ENCODE measurements around the gene SMIM10. TPM values are rescaled to one million over a fixed set of nuclear protein-coding genes. Genes with fewer than 3 reads are reported as not detected.
"Not testable (repeated sequence)": the region's sequence is repeated elsewhere in the genome, so short reads cannot be mapped to it uniquely, and the experiment has no call there.

Gene SMIM10
- total RNA-seq, 4 donors from 2014 or later = 8.9 to 12.9 (median 11.6) TPM

DNA sequence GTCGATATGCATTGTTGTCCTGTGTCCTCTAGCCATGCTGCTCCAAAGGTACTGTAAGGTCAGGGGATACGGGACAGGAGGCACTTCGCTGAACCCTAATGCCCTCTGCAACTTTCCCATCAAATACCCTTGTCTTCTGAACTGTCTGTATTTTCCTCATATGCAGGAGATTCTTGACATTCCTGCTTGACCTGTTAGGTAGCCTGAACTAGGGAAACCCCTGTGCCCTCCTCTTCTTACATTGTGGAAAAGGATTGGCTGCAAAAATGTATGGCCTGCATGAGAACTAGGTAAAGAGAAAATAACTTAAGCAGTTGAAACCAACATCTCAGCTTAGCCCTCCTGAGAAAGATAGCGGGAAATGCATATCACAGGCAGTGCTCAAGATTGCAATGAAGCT is 20.1 kb downstream of the SMIM10 start:
- Histone ChIP-seq H3K4me1 (no peaks in the 10 kb centered on the region), H3K36me3 (no peaks in the 10 kb centered on the region), H3K27ac (replicated peaks in 1 of 4) (no peak overlapping the region), H3K27me3 (no peaks in the 10 kb centered on the region), H3K9me3 (no peaks in the 10 kb centered on the region), H3K4me3 (no peak overlapping the region)
- no peak for DNase-seq (ENCODE audit: extremely low spot score)
- 61% methylated on average over 4 of the region's 4 CpGs for WGBS
- intact Hi-C loops (cut with DNase I) = no loop called here
- TF ChIP-seq POLR2A (IDR thresholded peaks at IDR 0.05; ENCODE audit: low read depth) (no peak), POLR2AphosphoS5 (IDR thresholded peaks at IDR 0.05) (no peak), EP300 (IDR thresholded peaks at IDR 0.05) (no peak)
- TF ChIP-seq, protein P1, sequence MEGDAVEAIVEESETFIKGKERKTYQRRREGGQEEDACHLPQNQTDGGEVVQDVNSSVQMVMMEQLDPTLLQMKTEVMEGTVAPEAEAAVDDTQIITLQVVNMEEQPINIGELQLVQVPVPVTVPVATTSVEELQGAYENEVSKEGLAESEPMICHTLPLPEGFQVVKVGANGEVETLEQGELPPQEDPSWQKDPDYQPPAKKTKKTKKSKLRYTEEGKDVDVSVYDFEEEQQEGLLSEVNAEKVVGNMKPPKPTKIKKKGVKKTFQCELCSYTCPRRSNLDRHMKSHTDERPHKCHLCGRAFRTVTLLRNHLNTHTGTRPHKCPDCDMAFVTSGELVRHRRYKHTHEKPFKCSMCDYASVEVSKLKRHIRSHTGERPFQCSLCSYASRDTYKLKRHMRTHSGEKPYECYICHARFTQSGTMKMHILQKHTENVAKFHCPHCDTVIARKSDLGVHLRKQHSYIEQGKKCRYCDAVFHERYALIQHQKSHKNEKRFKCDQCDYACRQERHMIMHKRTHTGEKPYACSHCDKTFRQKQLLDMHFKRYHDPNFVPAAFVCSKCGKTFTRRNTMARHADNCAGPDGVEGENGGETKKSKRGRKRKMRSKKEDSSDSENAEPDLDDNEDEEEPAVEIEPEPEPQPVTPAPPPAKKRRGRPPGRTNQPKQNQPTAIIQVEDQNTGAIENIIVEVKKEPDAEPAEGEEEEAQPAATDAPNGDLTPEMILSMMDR (IDR thresholded peaks at IDR 0.05) = no peak

DNA sequence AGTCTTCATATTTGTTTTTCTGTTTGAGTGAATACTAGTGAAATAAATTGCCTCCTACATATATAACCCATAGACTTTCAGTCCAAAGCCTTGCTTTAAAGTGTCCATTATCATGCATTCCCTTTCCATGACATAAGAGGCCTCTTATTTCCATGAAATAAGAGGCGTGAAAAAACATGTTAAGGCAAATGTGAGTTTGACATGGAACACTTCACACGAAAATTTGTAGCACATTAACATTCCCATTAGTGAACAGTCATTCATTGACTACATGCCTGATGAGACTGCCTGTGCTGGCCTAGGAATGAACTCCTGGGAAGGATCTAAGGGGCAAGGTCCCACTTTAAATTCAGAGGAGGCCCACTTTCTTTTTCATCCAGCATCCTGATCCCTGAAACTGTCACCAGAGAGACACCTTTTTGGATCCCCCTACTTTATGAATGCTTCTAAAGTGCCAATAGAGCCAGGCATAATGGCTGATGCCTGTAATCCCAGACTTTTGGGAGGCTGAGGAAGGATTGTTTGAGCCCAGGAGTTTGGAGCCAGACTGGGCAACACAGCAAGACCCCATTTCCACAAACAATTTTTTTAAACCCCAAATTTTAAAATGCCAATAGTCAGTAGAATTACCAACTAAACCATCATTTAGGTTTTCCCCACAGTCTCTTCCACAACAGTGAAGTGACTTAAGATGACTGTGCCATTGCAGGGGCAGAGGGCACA is 24.9 kb downstream of the SMIM10 start:
- TF ChIP-seq, protein P1 (IDR thresholded peaks at IDR 0.05) = no peak
- TF ChIP-seq EP300 (IDR thresholded peaks at IDR 0.05) (no peak), POLR2AphosphoS5 (IDR thresholded peaks at IDR 0.05) (no peak), POLR2A (IDR thresholded peaks at IDR 0.05; ENCODE audit: low read depth) (no peak)
- WGBS = 63% methylated on average over 2 of the region's 2 CpGs
- H3K4me1 ChIP-seq = peaks cover 0 to 7% (median 4%) of the 10 kb centered on the region in 4 donors
- no peak overlapping the region for H3K4me3 ChIP-seq
- intact Hi-C loops (cut with DNase I) = no loop called here
- no peak overlapping the region for H3K27ac ChIP-seq (replicated peaks in 1 of 4)
- DNase-seq (ENCODE audit: extremely low spot score) = no peak
- H3K9me3 ChIP-seq = no peaks in the 10 kb centered on the region
- no peaks in the 10 kb centered on the region for H3K27me3 ChIP-seq
- H3K36me3 ChIP-seq = peaks cover 0 to 5% (median 0%) of the 10 kb centered on the region in 4 donors

DNA sequence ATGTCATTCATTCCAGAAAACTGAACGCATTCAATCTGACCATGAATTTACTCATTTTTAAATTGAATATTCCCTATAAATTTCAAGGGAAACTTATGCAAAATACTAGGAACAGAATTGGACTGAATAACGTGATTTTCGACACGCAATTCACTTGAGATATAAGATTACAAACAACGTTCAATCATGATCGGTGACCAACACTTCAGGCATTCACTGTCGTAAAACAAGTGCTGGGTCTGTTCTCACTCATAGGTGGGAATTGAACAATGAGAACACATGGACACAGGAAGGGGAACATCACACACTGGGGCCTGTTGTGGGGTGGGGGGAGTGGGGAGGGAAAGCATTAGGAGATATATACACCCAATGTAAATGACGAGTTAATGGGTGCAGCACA is 29.1 kb downstream of the SMIM10 start:
- WGBS = 75% methylated on average over 8 of the region's 8 CpGs
- DNase-seq (ENCODE audit: extremely low spot score); H3K27ac ChIP-seq (replicated peaks in 1 of 4); H3K36me3 ChIP-seq; H3K27me3 ChIP-seq; H3K9me3 ChIP-seq; H3K4me3 ChIP-seq; intact Hi-C loops (cut with DNase I): not testable (repeated sequence)
- H3K4me1 ChIP-seq = peaks cover 8 to 20% (median 11%) of the 10 kb centered on the region in 4 donors

DNA sequence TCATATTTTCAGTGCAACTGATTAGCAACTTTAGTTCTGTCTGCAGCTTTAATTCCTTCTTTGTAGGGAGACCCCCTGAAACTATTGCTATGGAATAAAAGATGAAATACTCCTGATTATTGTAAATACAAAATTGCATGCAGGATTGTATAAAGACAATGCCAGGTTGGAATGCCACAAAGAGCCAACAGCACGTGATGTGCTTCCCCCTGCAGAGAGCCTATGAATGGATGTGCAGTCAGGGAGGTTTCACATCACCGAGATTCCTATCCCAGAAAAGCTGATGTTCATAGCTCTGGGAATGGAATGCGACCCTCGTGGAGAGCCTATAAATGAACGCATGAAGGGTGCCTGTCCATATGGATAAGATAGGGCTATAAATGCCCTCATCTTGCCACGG is 33.0 kb downstream of the SMIM10 start:
- peaks cover 8 to 20% (median 11%) of the 10 kb centered on the region in 4 donors for H3K4me1 ChIP-seq
- H3K36me3 ChIP-seq; DNase-seq (ENCODE audit: extremely low spot score); H3K27me3 ChIP-seq; H3K27ac ChIP-seq (replicated peaks in 1 of 4); intact Hi-C loops (cut with DNase I); H3K4me3 ChIP-seq; H3K9me3 ChIP-seq: not testable (repeated sequence)
- WGBS = 53% methylated on average over 6 of the region's 6 CpGs

DNA sequence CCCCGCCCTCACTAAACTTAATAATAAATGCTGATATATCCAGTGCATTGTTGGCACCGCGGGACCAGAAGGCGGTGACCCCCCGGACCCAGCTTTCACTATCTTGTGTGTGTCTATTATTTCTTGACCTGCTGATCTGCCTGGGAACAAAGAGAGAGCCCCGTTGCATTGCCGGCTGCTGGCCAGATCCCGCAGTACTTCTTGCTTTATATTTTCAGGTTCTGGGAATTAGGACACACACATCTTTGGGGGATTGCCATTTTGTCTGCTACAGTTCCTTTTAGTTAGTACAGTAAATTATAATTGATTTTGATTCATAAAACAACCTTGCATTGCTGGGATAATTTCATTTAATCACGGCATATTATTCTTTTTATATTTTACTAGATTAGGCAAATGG is 33.7 kb downstream of the SMIM10 start:
- no peaks in the 10 kb centered on the region for H3K36me3 ChIP-seq
- no peak overlapping the region for H3K27ac ChIP-seq (replicated peaks in 1 of 4)
- H3K9me3 ChIP-seq = no peaks in the 10 kb centered on the region
- H3K27me3 ChIP-seq = no peaks in the 10 kb centered on the region
- WGBS = 88% methylated on average over 9 of the region's 9 CpGs
- H3K4me3 ChIP-seq = no peak overlapping the region
- TF ChIP-seq, protein P1 (IDR thresholded peaks at IDR 0.05) = no peak
- no peak for TF ChIP-seq POLR2A (IDR thresholded peaks at IDR 0.05; ENCODE audit: low read depth)
- no peak for TF ChIP-seq POLR2AphosphoS5 (IDR thresholded peaks at IDR 0.05)
- no peak for TF ChIP-seq EP300 (IDR thresholded peaks at IDR 0.05)
- DNase-seq (ENCODE audit: extremely low spot score) = no peak
- intact Hi-C loops (cut with DNase I) = no loop called here
- H3K4me1 ChIP-seq = peaks cover 8 to 20% (median 11%) of the 10 kb centered on the region in 4 donors

DNA sequence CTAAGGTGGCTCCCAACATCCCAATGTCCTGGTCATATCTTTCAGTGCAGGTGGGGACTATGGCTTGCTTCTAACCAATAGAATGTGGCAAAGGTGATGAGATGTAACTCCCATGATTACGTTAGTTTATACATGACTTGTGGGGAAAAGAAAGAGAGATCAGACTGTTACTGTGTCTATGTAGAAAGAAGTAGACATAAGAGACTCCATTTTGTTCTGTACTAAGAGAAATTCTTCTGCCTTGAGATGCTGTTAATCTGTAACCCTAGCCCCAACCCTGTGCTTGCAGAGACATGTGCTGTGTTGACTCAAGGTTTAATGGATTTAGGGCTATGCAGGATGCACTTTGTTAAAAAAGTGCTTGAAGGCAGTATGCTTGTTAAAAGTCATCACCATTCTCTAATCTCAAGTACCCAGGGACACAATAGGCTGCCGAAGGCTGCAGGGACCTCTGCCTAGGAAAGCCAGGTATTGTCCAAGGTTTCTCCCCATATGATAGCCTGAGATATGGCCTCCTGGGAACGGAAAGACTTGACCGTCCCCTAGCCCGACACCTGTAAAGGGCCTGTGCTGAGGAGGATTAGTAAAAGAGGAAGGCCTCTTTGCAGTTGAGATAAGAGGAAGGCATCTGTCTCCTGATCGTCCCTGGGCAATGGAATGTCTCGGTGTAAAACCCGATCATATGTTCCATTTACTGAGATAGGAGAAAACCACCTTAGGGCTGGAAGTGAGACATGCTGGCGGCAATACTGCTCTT is 39.6 kb downstream of the SMIM10 start:
- peaks cover 0 to 19% (median 13%) of the 10 kb centered on the region in 4 donors for H3K4me1 ChIP-seq
- H3K27ac ChIP-seq (replicated peaks in 1 of 4); H3K4me3 ChIP-seq; DNase-seq (ENCODE audit: extremely low spot score); H3K9me3 ChIP-seq; H3K36me3 ChIP-seq; intact Hi-C loops (cut with DNase I); H3K27me3 ChIP-seq: not testable (repeated sequence)
- 86% methylated on average over 9 of the region's 9 CpGs for WGBS

DNA sequence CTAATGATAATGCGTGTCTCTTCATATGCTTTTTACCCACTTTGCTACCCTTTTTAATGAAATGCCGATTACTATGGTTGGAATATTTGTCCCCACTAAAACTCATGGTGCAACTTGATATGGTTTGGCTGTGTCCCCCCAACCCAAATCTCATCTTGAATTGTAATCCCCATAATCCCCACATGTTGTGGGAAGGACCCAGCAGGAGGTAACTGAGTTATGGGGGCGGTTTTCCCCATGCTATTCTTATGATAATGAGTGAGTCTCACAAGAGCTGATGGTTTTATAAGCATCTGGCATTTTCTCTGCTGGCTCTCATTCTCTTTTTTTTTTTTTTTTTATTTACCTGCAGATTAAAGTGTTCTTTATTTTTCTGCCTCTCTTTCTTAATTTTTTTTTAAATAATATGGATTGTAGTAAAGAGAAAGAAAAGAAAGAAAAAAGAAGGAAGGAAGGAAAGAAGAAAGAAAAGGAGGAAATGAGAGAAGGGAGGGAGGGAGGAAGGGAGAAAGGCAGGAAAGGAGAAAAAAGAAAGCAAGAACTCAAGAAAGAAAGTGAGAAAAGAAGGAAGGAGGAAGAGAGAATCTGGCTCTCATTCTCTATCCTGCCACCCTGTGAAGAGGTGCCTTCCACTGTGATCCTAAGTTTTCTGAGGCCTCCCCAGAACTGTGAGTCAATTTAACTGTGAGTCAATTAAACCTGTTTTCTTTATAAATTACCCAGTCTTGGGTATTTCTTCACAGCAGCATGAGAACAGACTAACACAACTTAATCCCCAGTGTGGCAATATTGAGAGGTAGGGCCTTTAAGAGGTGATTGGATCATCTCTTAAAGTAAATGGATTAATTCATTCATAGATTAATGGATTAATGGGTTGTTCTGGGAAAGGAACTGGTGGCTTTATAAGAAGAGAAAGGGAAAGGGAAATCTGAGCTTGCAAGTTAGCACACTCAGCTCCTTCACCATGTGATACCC is 50.6 kb downstream of the SMIM10 start:
- H3K27ac ChIP-seq (replicated peaks in 1 of 4); DNase-seq (ENCODE audit: extremely low spot score); H3K9me3 ChIP-seq; H3K4me1 ChIP-seq; H3K27me3 ChIP-seq; intact Hi-C loops (cut with DNase I); H3K4me3 ChIP-seq: not testable (repeated sequence)
- peaks cover 0 to 13% (median 0%) of the 10 kb centered on the region in 4 donors for H3K36me3 ChIP-seq
- 79% methylated on average over 3 of the region's 3 CpGs for WGBS

All from esophagus muscularis mucosa (tissue), 4 donors.